Sigmoid colon (tissue), 7 donors: ENCODE results near the gene SLC7A8. TPM values are rescaled to one million over a fixed set of nuclear protein-coding genes. Genes with fewer than 3 reads are reported as not detected.

Experiments used
- DNase-seq: peaks from one replicate; pipeline ENCODE4 v3.0.0-alpha.2; 2019
- H3K27ac ChIP-seq, 4 donors: fragments of 200-600 bp; sonication (generic); one replicate each; pipeline ENCODE4 v1.5.1; 2016 to 2019; ENCODE audit warnings: mild to moderate bottlenecking in 1 of 4
- H3K27me3 ChIP-seq, 3 donors: fragments of 200-600 bp; sonication (generic); one replicate each; pipeline ENCODE4 v1.5.1; 2019; ENCODE audit warnings: mild to moderate bottlenecking in 1 of 3
- H3K36me3 ChIP-seq, 4 donors: fragments of 200-600 bp; sonication (generic); one replicate each; pipeline ENCODE4 v1.5.1; 2016 to 2019
- H3K4me1 ChIP-seq, 4 donors: fragments of 200-600 bp; sonication (generic); one replicate each; pipeline ENCODE4 v1.5.1; 2017 to 2019
- H3K4me3 ChIP-seq, 4 donors: fragments of 200-600 bp; sonication (generic); one replicate each; pipeline ENCODE4 v1.5.1; 2017 to 2019; ENCODE audit warnings: mild to moderate bottlenecking in 2 of 4, moderate library complexity in 1 of 4
- H3K9me3 ChIP-seq, 4 donors: fragments of 200-600 bp in 3 of 4; sonication (generic) in 3 of 4; one replicate each; pipeline versions ENCODE4 v1.5.1 to v1.6.1; 2013 to 2019
- CTCF ChIP-seq, 4 experiments: fragments of 450-650 bp in 3 of 4; fragments of 200-600 bp in 1 of 4; IDR thresholded peaks; one replicate each; pipeline ENCODE4 v1.5.1; 2016 to 2019; ENCODE audit warnings: antibody characterized with exemption in 4 of 4, mild to moderate bottlenecking in 3 of 4, moderate library complexity in 2 of 4
- EP300 ChIP-seq, 4 donors: sonication (generic); formaldehyde crosslinking; IDR thresholded peaks; one replicate each; pipeline ENCODE4 v1.6.1; 2017; ENCODE audit warnings: antibody characterized with exemption in 4 of 4
- POLR2A ChIP-seq, 2 donors: fragments of 450-650 bp; IDR thresholded peaks; one replicate each; pipeline ENCODE4 v1.6.1; 2016; ENCODE audit warnings: antibody characterized with exemption in 2 of 2, mild to moderate bottlenecking in 2 of 2, moderate library complexity in 2 of 2
- POLR2AphosphoS5 ChIP-seq, 4 donors: sonication (generic); formaldehyde crosslinking; IDR thresholded peaks; one replicate each; pipeline ENCODE4 v1.6.1; 2017; ENCODE audit warnings: antibody characterized with exemption in 4 of 4
- WGBS, 2 donors: extraction: QIAGEN DNeasy Blood & Tissue Kit; methylation state at CpG; one replicate each; pipeline ENCODE4 v1.1.7; 2013; 5-methylcytosine and 5-hydroxymethylcytosine counted together
- intact Hi-C: fragments of 100-400 bp; cut with DNase I; formaldehyde crosslinking; loops from one replicate; pipeline ENCODE4 v1.15.1; 2023
- polyA plus RNA-seq, 3 donors: library from polyadenylated mRNA; stranded (reverse); fragments of 200-250 nt; gene quantifications; one replicate each; pipeline ENCODE4 v1.2.3, GENCODE V29; 2013
- total RNA-seq, 4 donors: library from RNA; depleted of rRNA; stranded (reverse); fragments of >200 nt; gene quantifications; one replicate each; pipeline ENCODE4 v1.1.0, GENCODE V29; 2016
- donor health status: healthy with polysubstance abuse.
- donor health status: Bipolar disorder and iron deficiency.
- donor health status: healthy.

Gene SLC7A8
- total and polyA plus RNA-seq, 7 donors, result 5.5 to 24.7 (median 13.2) TPM

DNA sequence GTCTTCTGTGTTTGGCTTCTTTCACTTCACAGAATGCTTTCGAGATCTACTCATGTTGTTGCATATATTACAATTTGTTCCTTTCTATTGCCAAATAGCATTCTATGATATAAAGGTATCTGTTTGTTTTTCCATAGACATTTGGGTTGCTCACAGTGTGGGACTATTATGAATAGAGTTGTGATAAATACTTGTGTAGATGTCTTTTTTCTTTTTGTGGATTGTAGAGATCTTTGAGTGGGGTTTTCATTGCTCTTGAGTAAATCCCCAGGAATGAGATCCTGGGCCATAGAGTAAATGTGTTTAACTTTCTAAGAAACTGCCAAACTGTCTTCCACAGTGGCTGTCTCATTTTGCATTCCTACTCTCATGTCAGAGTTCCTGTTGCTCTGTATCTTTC is 39.5 kb downstream of the SLC7A8 start:
- 87 to 89% methylated on average over 1 of the region's 1 CpG for WGBS, 2 donors
- H3K9me3 ChIP-seq, result no peaks in the 10 kb centered on the region
- H3K4me1 ChIP-seq, result peaks cover 0 to 76% (median 58%) of the 10 kb centered on the region in 4 donors
- peak overlapping the region in 3 of 4 donors; percentile 24 to 81 (median 76) for H3K27ac ChIP-seq
- no peaks in the 10 kb centered on the region for H3K36me3 ChIP-seq
- TF ChIP-seq CTCF (IDR thresholded peaks at IDR 0.05) (no peak), EP300 (IDR thresholded peaks at IDR 0.05) (no peak), POLR2AphosphoS5 (IDR thresholded peaks at IDR 0.05) (no peak), POLR2A (IDR thresholded peaks at IDR 0.05) (no peak)
- no peaks in the 10 kb centered on the region for H3K27me3 ChIP-seq
- no peak overlapping the region for H3K4me3 ChIP-seq
- no peak for DNase-seq
- intact Hi-C loops, result no loop called here

GRCh38 chr14:23142826-23143225 is 40.6 kb downstream of the SLC7A8 start:
- peak overlapping the region in 3 of 4 donors; percentile 65 to 81 (median 76) for H3K27ac ChIP-seq
- H3K27me3 ChIP-seq, result no peaks in the 10 kb centered on the region
- no peaks in the 10 kb centered on the region for H3K36me3 ChIP-seq
- H3K9me3 ChIP-seq, result no peaks in the 10 kb centered on the region
- peaks cover 0 to 72% (median 54%) of the 10 kb centered on the region in 4 donors for H3K4me1 ChIP-seq
- H3K4me3 ChIP-seq, result no peak overlapping the region
- TF ChIP-seq POLR2A (IDR thresholded peaks at IDR 0.05), result no peak
- TF ChIP-seq POLR2AphosphoS5 (IDR thresholded peaks at IDR 0.05), result no peak
- no peak for TF ChIP-seq CTCF (IDR thresholded peaks at IDR 0.05)
- no peak for TF ChIP-seq EP300 (IDR thresholded peaks at IDR 0.05)
- DNase-seq, result no peak
- WGBS, 2 donors, result 81 to 87% methylated on average over 4 of the region's 4 CpGs
- intact Hi-C loops, result no loop called here

DNA sequence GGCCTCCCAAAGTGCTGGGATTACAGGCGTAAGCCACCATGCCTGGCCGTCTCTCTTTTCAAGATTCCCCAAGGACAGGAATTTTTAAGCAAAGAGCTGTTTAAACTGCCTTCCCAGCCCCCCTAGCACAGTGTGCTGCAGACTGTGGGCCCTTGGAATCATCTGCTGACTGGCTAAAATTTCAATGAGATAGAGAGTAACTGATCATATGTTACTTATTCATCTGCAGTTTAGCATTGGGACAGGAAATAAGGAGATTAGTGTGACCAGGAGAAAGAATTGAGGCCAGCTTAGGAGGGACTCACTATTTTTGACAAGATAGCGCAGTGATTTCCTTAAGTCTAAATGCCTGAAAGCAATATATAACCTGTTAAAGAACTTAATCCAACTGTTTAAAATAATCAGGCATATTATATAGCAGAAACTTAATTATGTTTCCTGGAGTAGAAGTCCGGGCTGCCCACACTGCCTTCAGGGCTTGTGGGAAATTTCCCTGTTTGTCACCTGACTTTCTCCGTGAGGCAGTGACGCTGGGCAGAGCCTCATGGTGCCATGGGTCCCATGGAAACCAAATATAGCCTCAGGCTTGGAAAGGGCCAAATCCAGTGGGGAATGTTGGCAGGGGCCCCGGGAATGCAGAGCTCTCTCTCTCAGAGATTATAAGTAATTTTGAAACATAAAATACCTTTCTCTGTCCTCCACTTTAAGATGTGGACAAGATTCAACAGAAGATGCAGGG is 41.6 kb downstream of the SLC7A8 start:
- TF ChIP-seq CTCF (IDR thresholded peaks at IDR 0.05), result no peak
- TF ChIP-seq POLR2AphosphoS5 (IDR thresholded peaks at IDR 0.05), result peak; percentile 36 to 89 (median 62)
- peak in 3 of 4 donors; percentile 25 to 96 (median 71) for TF ChIP-seq EP300 (IDR thresholded peaks at IDR 0.05)
- no peak for TF ChIP-seq POLR2A (IDR thresholded peaks at IDR 0.05)
- Histone ChIP-seq H3K9me3 (no peaks in the 10 kb centered on the region), H3K27ac (peak overlapping the region in 3 of 4 donors; percentile 65 to 81 (median 76)), H3K27me3 (no peaks in the 10 kb centered on the region), H3K4me3 (no peak overlapping the region), H3K4me1 (peaks cover 0 to 76% (median 55%) of the 10 kb centered on the region in 4 donors), H3K36me3 (no peaks in the 10 kb centered on the region)
- intact Hi-C loops, result no loop called here
- 83 to 84% methylated on average over 7 of the region's 7 CpGs for WGBS, 2 donors
- peak; percentile 83 for DNase-seq

DNA sequence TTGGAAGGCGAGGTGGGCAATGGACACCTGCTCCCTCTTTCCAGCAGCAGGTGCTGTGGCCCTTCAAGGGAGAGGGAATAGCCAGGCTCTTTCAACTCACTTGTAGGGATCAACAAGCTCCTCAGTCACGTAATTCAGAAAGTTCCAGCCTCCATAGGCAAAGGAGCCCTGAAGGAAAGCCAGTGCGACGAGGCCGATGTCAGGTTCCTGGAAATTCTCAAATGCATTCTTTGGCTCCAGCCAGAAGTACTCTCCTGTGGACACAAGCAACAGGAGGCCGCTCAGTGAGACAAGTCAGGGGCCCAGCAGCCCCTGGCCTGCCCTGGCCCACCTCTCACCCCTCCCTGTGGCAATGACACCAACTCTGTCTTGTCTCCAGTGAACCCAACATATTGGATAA is 43.1 kb downstream of the SLC7A8 start:
- Histone ChIP-seq H3K27ac (peak overlapping the region in 3 of 4 donors; percentile 30 to 76 (median 65)), H3K27me3 (no peaks in the 10 kb centered on the region), H3K4me3 (no peak overlapping the region), H3K9me3 (no peaks in the 10 kb centered on the region), H3K36me3 (no peaks in the 10 kb centered on the region), H3K4me1 (peaks cover 0 to 62% (median 45%) of the 10 kb centered on the region in 4 donors)
- no peak for DNase-seq
- TF ChIP-seq POLR2AphosphoS5 (IDR thresholded peaks at IDR 0.05) (peak in 2 of 4 donors; percentile 32 to 52), CTCF (IDR thresholded peaks at IDR 0.05) (no peak)
- intact Hi-C loops, result no loop called here
- 86 to 93% methylated on average over 6 of the region's 6 CpGs for WGBS, 2 donors
